Measurements from ENCODE around the gene WDR93. TPM values are rescaled to one million over a fixed set of nuclear protein-coding genes. Genes with fewer than 3 reads are reported as not detected.

Gene WDR93
- total and polyA plus RNA-seq, 2 donors (not counting 1 experiment from before 2014, with no cell fraction given): 0.12 TPM; not detected in 1

DNA sequence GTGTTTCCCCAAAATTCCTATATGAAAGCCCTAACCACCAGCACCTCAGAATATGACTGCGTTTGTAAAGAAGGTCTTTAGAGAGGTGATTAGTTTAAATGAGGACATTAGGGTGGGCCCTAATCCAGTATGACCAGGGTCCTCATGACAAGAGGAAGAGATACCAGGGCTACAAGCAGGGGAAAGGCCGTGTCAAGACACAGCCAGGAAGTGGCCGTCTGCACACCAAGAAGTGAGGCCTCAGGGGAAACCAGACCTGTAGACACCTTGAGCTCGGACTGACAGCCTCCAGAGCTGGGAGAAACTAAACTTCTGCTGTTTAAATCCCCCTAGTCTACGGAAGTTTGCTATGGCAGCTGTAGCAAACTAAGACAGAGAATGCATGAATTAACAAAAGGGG lies 49.6 kb upstream of the WDR93 start:
- no peaks in the 10 kb centered on the region for H3K27me3 Mint-ChIP-seq
- no peak for TF ChIP-seq EZH2 (IDR thresholded peaks at IDR 0.05; ENCODE audit: borderline replicate concordance, insufficient read depth, low read depth, low read length, poor library complexity, severe bottlenecking)
- no peak for TF ChIP-seq CTCF (IDR thresholded peaks at IDR 0.05)
- ChIA-PET CTCF (interaction anchor here (0.7 kb wide), 1 partner anchor 34 kb away, joined by 3 read pairs; no protein-coding TSS in a partner anchor), POLR2A (no interaction called here)
- Histone ChIP-seq H3K4me3 (ENCODE audit: control extremely low read depth in 1 of 5, extremely low read depth in 1 of 5, insufficient read depth in 1 of 5, low read depth in 2 of 5, low read length in 4 of 5) (no peak overlapping the region), H3K4me1 (ENCODE audit: control insufficient read depth in 2 of 2, insufficient read depth in 2 of 2, low read length in 2 of 2) (no peaks in the 10 kb centered on the region), H3K36me3 (replicated peaks in 1 of 2; ENCODE audit: control extremely low read depth in 1 of 2, control insufficient read depth in 1 of 2, extremely low read depth in 1 of 2, insufficient read depth in 2 of 2, low read length in 1 of 2) (no peaks in the 10 kb centered on the region), H3K27me3 (replicated peaks in 1 of 4; ENCODE audit: control extremely low read depth in 1 of 4, control insufficient read depth in 3 of 4, insufficient read depth in 4 of 4, low read length in 3 of 4) (no peaks in the 10 kb centered on the region), H3K9me3 (ENCODE audit: control extremely low read depth in 1 of 3, control insufficient read depth in 2 of 3, insufficient read depth in 1 of 3, low read length in 2 of 3) (no peaks in the 10 kb centered on the region), H3K79me2 (ENCODE audit: control insufficient read depth, insufficient read depth, low read length) (no peaks in the 10 kb centered on the region), H3K27ac (ENCODE audit: low read length in 2 of 2) (no peak overlapping the region), H3K4me2 (replicated peaks; ENCODE audit: low read depth, low read length, poor library complexity, severe bottlenecking) (no peak overlapping the region), H4K20me1 (ENCODE audit: control insufficient read depth, insufficient read depth, low read length, poor library complexity, severe bottlenecking) (no peaks in the 10 kb centered on the region), H3K9ac (ENCODE audit: low read length) (no peak overlapping the region), H2AFZ (ENCODE audit: insufficient read depth, low read depth, low read length, poor library complexity, severe bottlenecking) (no peak overlapping the region)
- H3K27ac Mint-ChIP-seq: no peak overlapping the region
- intact Hi-C loops (cut with micrococcal nuclease): no loop called here
- no peaks in the 10 kb centered on the region for H3K9me3 Mint-ChIP-seq (ENCODE audit: insufficient read depth)
- ATAC-seq (ENCODE audit: low read depth): no peak
- no peak for DNase-seq
- no peak overlapping the region for H3K4me3 Mint-ChIP-seq
- H3K4me1 Mint-ChIP-seq: peaks cover 3% of the 10 kb centered on the region
- 61% methylated on average over 4 of the region's 5 CpGs for WGBS (ENCODE audit: insufficient coverage)

GRCh38 chr15:89642106-89642505 lies 48.5 kb upstream of the WDR93 start:
- no peak for DNase-seq
- H3K4me2 ChIP-seq (replicated peaks; ENCODE audit: low read depth, low read length, poor library complexity, severe bottlenecking): no peak overlapping the region

More at GRCh38 chr15:89642106-89642505, 48.5 kb upstream of the WDR93 start:
- Histone ChIP-seq H3K79me2 (ENCODE audit: control insufficient read depth, insufficient read depth, low read length) (no peaks in the 10 kb centered on the region), H4K20me1 (ENCODE audit: control insufficient read depth, insufficient read depth, low read length, poor library complexity, severe bottlenecking) (no peaks in the 10 kb centered on the region), H3K27ac (ENCODE audit: low read length in 2 of 2) (no peak overlapping the region), H3K9ac (ENCODE audit: low read length) (no peak overlapping the region), H3K9me3 (ENCODE audit: control extremely low read depth in 1 of 3, control insufficient read depth in 2 of 3, insufficient read depth in 1 of 3, low read length in 2 of 3) (peaks cover 0 to 5% (median 0%) of the 10 kb centered on the region in 3 donors), H3K27me3 (replicated peaks in 1 of 4; ENCODE audit: control extremely low read depth in 1 of 4, control insufficient read depth in 3 of 4, insufficient read depth in 4 of 4, low read length in 3 of 4) (peaks cover 0 to 2% (median 0%) of the 10 kb centered on the region in 4 experiments), H2AFZ (ENCODE audit: insufficient read depth, low read depth, low read length, poor library complexity, severe bottlenecking) (no peak overlapping the region), H3K4me1 (ENCODE audit: control insufficient read depth in 2 of 2, insufficient read depth in 2 of 2, low read length in 2 of 2) (no peaks in the 10 kb centered on the region), H3K36me3 (replicated peaks in 1 of 2; ENCODE audit: control extremely low read depth in 1 of 2, control insufficient read depth in 1 of 2, extremely low read depth in 1 of 2, insufficient read depth in 2 of 2, low read length in 1 of 2) (no peaks in the 10 kb centered on the region), H3K4me3 (ENCODE audit: control extremely low read depth in 1 of 5, extremely low read depth in 1 of 5, insufficient read depth in 1 of 5, low read depth in 2 of 5, low read length in 4 of 5) (no peak overlapping the region)
- TF ChIP-seq EZH2 (IDR thresholded peaks at IDR 0.05; ENCODE audit: borderline replicate concordance, insufficient read depth, low read depth, low read length, poor library complexity, severe bottlenecking): no peak
- no peak for TF ChIP-seq CTCF (IDR thresholded peaks at IDR 0.05)
- Mint-ChIP-seq H3K27me3 (no peaks in the 10 kb centered on the region), H3K27ac (no peak overlapping the region), H3K4me1 (peaks cover 3% of the 10 kb centered on the region), H3K4me3 (no peak overlapping the region), H3K9me3 (ENCODE audit: insufficient read depth) (no peaks in the 10 kb centered on the region)
- ATAC-seq (ENCODE audit: low read depth): no peak
- CTCF ChIA-PET: no interaction called here
- POLR2A ChIA-PET: no interaction called here
- intact Hi-C loops (cut with micrococcal nuclease): no loop called here
- WGBS (ENCODE audit: insufficient coverage): over 99% methylated on average over 16 of the region's 16 CpGs
